Measurements from ENCODE around the gene HNMT. TPM values are rescaled to one million over a fixed set of nuclear protein-coding genes. Genes with fewer than 3 reads are reported as not detected.

The HNMT gene
- total RNA-seq, 3 donors from 2014 or later (not counting 1 experiment from before 2014, with no cell fraction given) = 1.1 to 2.1 (median 1.5) TPM

DNA sequence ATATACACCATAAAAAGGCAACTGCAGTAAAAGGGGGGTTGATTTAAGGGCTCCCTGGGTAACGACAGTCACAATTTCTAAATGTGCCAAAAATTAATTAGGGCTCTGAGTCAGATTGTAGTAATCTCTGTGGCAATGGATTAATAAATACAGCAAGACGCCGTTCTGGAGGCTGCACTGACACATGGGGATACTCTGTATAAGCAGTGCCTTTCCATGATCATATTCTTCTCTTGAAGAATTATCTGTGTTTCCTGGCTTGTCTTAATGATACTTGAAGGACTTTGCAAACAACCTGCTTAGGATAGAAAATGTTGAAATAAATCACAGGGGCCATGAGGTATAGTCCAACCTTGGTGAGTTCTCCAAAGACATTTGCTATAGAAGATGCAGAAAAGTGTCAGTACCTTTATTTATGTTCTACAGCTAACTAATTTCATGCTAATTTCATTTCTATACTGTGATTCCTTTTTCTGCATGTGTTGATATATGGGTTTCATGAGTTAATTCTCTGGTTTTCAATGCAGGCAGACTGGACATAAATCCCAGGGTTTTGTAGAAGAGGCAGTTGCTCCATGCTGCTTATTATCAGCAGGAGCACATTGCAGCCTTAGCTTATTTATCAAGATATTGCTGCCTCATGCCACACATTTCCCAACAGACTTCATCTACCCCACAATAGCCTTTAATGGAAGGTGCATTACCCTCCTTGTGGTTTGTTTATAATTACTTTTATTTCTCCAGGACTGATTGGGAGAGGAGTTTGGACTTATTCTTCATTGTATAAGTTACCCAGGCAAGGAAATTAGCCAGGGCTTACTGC, 54.8 kb downstream of the HNMT start:
- H3K27me3 Mint-ChIP-seq (ENCODE audit: low read depth in 2 of 2) = no peaks in the 10 kb centered on the region
- no peaks in the 10 kb centered on the region for H3K36me3 Mint-ChIP-seq
- no peaks in the 10 kb centered on the region for H3K4me1 Mint-ChIP-seq
- no peaks in the 10 kb centered on the region for H3K9me3 ChIP-seq (ENCODE audit: control insufficient read depth, insufficient read depth, low read length)
- no peak overlapping the region for H3K27ac Mint-ChIP-seq
- no peak for ATAC-seq
- no peak overlapping the region for H3K4me3 Mint-ChIP-seq
- no peak for DNase-seq
- WGBS (ENCODE audit: insufficient coverage) = 74% methylated on average over 3 of the region's 3 CpGs
- intact Hi-C loops (cut with micrococcal nuclease) = no loop called here
- H3K4me3 ChIP-seq (ENCODE audit: low read length) = no peak overlapping the region
- H3K27ac ChIP-seq (ENCODE audit: low read length) = no peak overlapping the region
- no peaks in the 10 kb centered on the region for H3K36me3 ChIP-seq (ENCODE audit: control insufficient read depth, insufficient read depth, low read length)
- H3K4me1 ChIP-seq (ENCODE audit: control insufficient read depth, insufficient read depth, low read length) = no peaks in the 10 kb centered on the region
- peaks cover 0 to 2% of the 10 kb centered on the region in 2 donors for H3K9me3 Mint-ChIP-seq
- TF ChIP-seq, protein P1, sequence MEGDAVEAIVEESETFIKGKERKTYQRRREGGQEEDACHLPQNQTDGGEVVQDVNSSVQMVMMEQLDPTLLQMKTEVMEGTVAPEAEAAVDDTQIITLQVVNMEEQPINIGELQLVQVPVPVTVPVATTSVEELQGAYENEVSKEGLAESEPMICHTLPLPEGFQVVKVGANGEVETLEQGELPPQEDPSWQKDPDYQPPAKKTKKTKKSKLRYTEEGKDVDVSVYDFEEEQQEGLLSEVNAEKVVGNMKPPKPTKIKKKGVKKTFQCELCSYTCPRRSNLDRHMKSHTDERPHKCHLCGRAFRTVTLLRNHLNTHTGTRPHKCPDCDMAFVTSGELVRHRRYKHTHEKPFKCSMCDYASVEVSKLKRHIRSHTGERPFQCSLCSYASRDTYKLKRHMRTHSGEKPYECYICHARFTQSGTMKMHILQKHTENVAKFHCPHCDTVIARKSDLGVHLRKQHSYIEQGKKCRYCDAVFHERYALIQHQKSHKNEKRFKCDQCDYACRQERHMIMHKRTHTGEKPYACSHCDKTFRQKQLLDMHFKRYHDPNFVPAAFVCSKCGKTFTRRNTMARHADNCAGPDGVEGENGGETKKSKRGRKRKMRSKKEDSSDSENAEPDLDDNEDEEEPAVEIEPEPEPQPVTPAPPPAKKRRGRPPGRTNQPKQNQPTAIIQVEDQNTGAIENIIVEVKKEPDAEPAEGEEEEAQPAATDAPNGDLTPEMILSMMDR (IDR thresholded peaks at IDR 0.05) = no peak
- H3K27me3 ChIP-seq (ENCODE audit: control insufficient read depth, insufficient read depth, low read length) = no peaks in the 10 kb centered on the region

DNA sequence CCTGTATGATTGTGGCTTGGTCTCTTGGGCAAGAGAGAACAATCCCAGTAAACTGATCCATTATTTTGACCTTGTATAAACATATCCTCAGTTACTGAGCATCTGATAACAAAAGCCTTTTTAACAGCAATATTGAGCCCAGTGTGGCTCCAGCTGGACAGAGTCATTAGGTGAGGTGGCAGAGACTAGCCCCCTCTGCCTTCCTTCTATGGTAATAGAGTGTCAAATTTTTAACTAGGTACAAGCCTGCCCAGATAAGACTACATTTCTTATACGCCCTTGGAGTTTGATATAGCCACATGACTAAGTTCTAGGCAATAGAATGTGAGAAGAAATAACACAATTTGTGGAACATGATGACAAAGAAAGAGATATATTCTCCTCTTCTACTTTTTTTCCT, 56.2 kb downstream of the HNMT start:
- H3K36me3 ChIP-seq (ENCODE audit: control insufficient read depth, insufficient read depth, low read length) = no peaks in the 10 kb centered on the region
- no CpG with 5 or more reads among the region's 1 CpG for WGBS (ENCODE audit: insufficient coverage)
- Mint-ChIP-seq H3K9me3 (peaks cover 0 to 2% of the 10 kb centered on the region in 2 donors), H3K27ac (no peak overlapping the region), H3K36me3 (no peaks in the 10 kb centered on the region), H3K4me3 (no peak overlapping the region), H3K27me3 (ENCODE audit: low read depth in 2 of 2) (no peaks in the 10 kb centered on the region), H3K4me1 (no peaks in the 10 kb centered on the region)
- H3K27ac ChIP-seq (ENCODE audit: low read length) = no peak overlapping the region
- no peaks in the 10 kb centered on the region for H3K9me3 ChIP-seq (ENCODE audit: control insufficient read depth, insufficient read depth, low read length)
- no peak for DNase-seq
- TF ChIP-seq, protein P1 (IDR thresholded peaks at IDR 0.05) = no peak
- H3K27me3 ChIP-seq (ENCODE audit: control insufficient read depth, insufficient read depth, low read length) = no peaks in the 10 kb centered on the region
- no peak for ATAC-seq
- H3K4me3 ChIP-seq (ENCODE audit: low read length) = no peak overlapping the region
- no peaks in the 10 kb centered on the region for H3K4me1 ChIP-seq (ENCODE audit: control insufficient read depth, insufficient read depth, low read length)
- intact Hi-C loops (cut with micrococcal nuclease) = no loop called here

DNA sequence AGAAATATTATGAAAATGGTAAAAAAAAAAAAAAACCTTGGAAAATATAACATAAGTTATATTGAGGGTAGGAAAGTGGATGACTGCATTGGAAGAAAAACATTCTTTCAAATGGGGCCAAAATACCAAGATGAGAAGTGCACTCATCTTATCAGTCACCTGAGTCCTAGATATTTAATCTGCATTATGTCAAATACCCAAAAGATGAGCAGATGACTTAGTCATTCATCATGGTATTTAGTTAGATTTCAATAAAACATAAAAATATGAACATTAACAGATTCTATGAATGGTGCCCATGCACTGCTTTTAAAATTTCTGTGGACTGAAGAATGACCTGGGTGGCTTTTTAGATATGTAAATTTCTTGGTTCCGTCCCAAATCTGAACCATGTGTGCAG, 56.9 kb downstream of the HNMT start:
- no peaks in the 10 kb centered on the region for H3K27me3 Mint-ChIP-seq (ENCODE audit: low read depth in 2 of 2)
- Histone ChIP-seq H3K4me1 (ENCODE audit: control insufficient read depth, insufficient read depth, low read length) (no peaks in the 10 kb centered on the region), H3K27me3 (ENCODE audit: control insufficient read depth, insufficient read depth, low read length) (no peaks in the 10 kb centered on the region), H3K4me3 (ENCODE audit: low read length) (no peak overlapping the region), H3K9me3 (ENCODE audit: control insufficient read depth, insufficient read depth, low read length) (no peaks in the 10 kb centered on the region), H3K27ac (ENCODE audit: low read length) (no peak overlapping the region), H3K36me3 (ENCODE audit: control insufficient read depth, insufficient read depth, low read length) (no peaks in the 10 kb centered on the region)
- H3K4me3 Mint-ChIP-seq = no peak overlapping the region
- WGBS (ENCODE audit: insufficient coverage) = 14% methylated on average over 1 of the region's 1 CpG
- H3K36me3 Mint-ChIP-seq = no peaks in the 10 kb centered on the region
- TF ChIP-seq, protein P1 (IDR thresholded peaks at IDR 0.05) = no peak
- H3K4me1 Mint-ChIP-seq = no peaks in the 10 kb centered on the region
- DNase-seq (no peak), ATAC-seq (no peak)
- H3K27ac Mint-ChIP-seq = no peak overlapping the region
- H3K9me3 Mint-ChIP-seq = peaks cover 0 to 2% of the 10 kb centered on the region in 2 donors
- intact Hi-C loops (cut with micrococcal nuclease) = no loop called here

- no peak for DNase-seq
- Mint-ChIP-seq H3K27ac (no peak overlapping the region), H3K27me3 (ENCODE audit: low read depth in 2 of 2) (no peaks in the 10 kb centered on the region), H3K4me3 (no peak overlapping the region), H3K9me3 (peaks cover 0 to 2% of the 10 kb centered on the region in 2 donors), H3K36me3 (no peaks in the 10 kb centered on the region), H3K4me1 (no peaks in the 10 kb centered on the region)
- intact Hi-C loops (cut with micrococcal nuclease) = no loop called here
- Histone ChIP-seq H3K27me3 (ENCODE audit: control insufficient read depth, insufficient read depth, low read length) (no peaks in the 10 kb centered on the region), H3K4me1 (ENCODE audit: control insufficient read depth, insufficient read depth, low read length) (no peaks in the 10 kb centered on the region), H3K9me3 (ENCODE audit: control insufficient read depth, insufficient read depth, low read length) (no peaks in the 10 kb centered on the region), H3K4me3 (ENCODE audit: low read length) (no peak overlapping the region), H3K36me3 (ENCODE audit: control insufficient read depth, insufficient read depth, low read length) (no peaks in the 10 kb centered on the region), H3K27ac (ENCODE audit: low read length) (no peak overlapping the region)
- WGBS (ENCODE audit: insufficient coverage) = 76% methylated on average over 3 of the region's 4 CpGs
- no peak for ATAC-seq
- TF ChIP-seq, protein P1 (IDR thresholded peaks at IDR 0.05) = no peak
Observed at GRCh38 chr2:138023298-138023697, 59.0 kb downstream of the HNMT start.
